ENCODE data around the gene CGAS. TPM values are rescaled to one million over a fixed set of nuclear protein-coding genes. Genes with fewer than 3 reads are reported as not detected.

The CGAS gene
- total and polyA plus RNA-seq, 2 of the 4 experiments (the other 2 are of a cell fraction), result 1.5 to 1.6 TPM

DNA sequence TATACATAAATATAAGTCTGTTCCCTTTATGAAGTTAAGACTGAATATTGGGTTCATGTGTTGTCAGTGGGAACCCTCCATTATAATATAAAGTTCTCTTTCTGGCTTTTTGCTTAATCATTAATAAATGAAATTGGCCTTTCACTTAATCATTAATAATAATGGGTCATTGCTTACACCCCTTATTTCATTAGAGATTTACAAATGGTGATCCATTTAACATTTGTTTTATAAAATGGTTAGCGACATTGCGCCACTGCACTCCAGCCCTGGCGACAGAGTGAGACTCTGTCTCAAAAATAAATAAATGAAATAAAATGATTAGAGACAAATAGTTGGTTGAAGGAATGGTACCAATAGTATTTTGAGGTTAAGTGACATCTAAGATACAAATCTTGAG lies 39.0 kb downstream of the CGAS start:
- ChIA-PET POLR2A (ENCODE audit: unreplicated experiment) (no interaction called here), CTCF (no interaction called here)
- no peaks in the 10 kb centered on the region for H3K79me1 ChIP-seq (ENCODE audit: low read depth in 1 of 2, low read length in 2 of 2)
- intact Hi-C loops (cut with micrococcal nuclease), result no loop called here
- no peak overlapping the region for H2BK5ac ChIP-seq (ENCODE audit: low read depth, low read length, poor library complexity, severe bottlenecking)
- dilution Hi-C loops (cut with HindIII; ENCODE audit: low sequenced_read_pairs, unreplicated experiment), result no loop called here
- H2AFZ ChIP-seq (replicated peaks; ENCODE audit: low read length, poor library complexity), result no peak overlapping the region
- no CpG with 5 or more reads among the region's 3 CpGs for WGBS, 2 experiments (ENCODE audit: extremely low coverage in 2 of 2, insufficient read length in 1 of 2)
- H2AK9ac ChIP-seq (replicated peaks; ENCODE audit: low read depth, low read length, poor library complexity), result no peak overlapping the region
- H3K4me2 ChIP-seq (ENCODE audit: low read depth, low read length), result no peak overlapping the region
- no peaks in the 10 kb centered on the region for H3K9me1 ChIP-seq (ENCODE audit: insufficient read depth, low read length)
- TF ChIP-seq, protein P1, sequence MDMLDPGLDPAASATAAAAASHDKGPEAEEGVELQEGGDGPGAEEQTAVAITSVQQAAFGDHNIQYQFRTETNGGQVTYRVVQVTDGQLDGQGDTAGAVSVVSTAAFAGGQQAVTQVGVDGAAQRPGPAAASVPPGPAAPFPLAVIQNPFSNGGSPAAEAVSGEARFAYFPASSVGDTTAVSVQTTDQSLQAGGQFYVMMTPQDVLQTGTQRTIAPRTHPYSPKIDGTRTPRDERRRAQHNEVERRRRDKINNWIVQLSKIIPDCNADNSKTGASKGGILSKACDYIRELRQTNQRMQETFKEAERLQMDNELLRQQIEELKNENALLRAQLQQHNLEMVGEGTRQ (IDR thresholded peaks at IDR 0.05; ENCODE audit: low read depth, low read length), result no peak
- TF ChIP-seq POLR2A (IDR thresholded peaks at IDR 0.05; ENCODE audit: low read depth, low read length), result no peak
- TF ChIP-seq, protein P2, sequence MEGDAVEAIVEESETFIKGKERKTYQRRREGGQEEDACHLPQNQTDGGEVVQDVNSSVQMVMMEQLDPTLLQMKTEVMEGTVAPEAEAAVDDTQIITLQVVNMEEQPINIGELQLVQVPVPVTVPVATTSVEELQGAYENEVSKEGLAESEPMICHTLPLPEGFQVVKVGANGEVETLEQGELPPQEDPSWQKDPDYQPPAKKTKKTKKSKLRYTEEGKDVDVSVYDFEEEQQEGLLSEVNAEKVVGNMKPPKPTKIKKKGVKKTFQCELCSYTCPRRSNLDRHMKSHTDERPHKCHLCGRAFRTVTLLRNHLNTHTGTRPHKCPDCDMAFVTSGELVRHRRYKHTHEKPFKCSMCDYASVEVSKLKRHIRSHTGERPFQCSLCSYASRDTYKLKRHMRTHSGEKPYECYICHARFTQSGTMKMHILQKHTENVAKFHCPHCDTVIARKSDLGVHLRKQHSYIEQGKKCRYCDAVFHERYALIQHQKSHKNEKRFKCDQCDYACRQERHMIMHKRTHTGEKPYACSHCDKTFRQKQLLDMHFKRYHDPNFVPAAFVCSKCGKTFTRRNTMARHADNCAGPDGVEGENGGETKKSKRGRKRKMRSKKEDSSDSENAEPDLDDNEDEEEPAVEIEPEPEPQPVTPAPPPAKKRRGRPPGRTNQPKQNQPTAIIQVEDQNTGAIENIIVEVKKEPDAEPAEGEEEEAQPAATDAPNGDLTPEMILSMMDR (conservative IDR thresholded peaks at IDR 0.05; ENCODE audit: low read depth, low read length), result no peak
- no peak for TF ChIP-seq SMC3 (IDR thresholded peaks at IDR 0.05; ENCODE audit: low read depth, low read length)
- TF ChIP-seq MXI1 (IDR thresholded peaks at IDR 0.05; ENCODE audit: borderline replicate concordance, low read depth, low read length), result no peak
- TF ChIP-seq CHD1 (IDR thresholded peaks at IDR 0.05; ENCODE audit: low read depth, low read length), result no peak
- no peak for TF ChIP-seq RAD21 (IDR thresholded peaks at IDR 0.05; ENCODE audit: low read length)
- TF ChIP-seq RCOR1 (IDR thresholded peaks at IDR 0.05; ENCODE audit: insufficient replicate concordance, low read length), result no peak
- TF ChIP-seq, protein P3, sequence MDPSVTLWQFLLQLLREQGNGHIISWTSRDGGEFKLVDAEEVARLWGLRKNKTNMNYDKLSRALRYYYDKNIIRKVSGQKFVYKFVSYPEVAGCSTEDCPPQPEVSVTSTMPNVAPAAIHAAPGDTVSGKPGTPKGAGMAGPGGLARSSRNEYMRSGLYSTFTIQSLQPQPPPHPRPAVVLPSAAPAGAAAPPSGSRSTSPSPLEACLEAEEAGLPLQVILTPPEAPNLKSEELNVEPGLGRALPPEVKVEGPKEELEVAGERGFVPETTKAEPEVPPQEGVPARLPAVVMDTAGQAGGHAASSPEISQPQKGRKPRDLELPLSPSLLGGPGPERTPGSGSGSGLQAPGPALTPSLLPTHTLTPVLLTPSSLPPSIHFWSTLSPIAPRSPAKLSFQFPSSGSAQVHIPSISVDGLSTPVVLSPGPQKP (IDR thresholded peaks at IDR 0.05; ENCODE audit: borderline replicate concordance, low read depth, low read length), result no peak
- no peak for TF ChIP-seq FOS (IDR thresholded peaks at IDR 0.05; ENCODE audit: low read depth, low read length)
- no peak for TF ChIP-seq MAFK (IDR thresholded peaks at IDR 0.05; ENCODE audit: low read depth, low read length)
- H3K9me3 ChIP-seq (ENCODE audit: control insufficient read depth, insufficient read depth, low read length), result no peaks in the 10 kb centered on the region
- H2AK5ac ChIP-seq (ENCODE audit: low read depth, low read length), result no peak overlapping the region
- H4K91ac ChIP-seq (ENCODE audit: insufficient read depth, low read depth, low read length), result no peak overlapping the region
- H2BK20ac ChIP-seq (ENCODE audit: low read depth, low read length), result no peak overlapping the region
- H2BK15ac ChIP-seq (ENCODE audit: low read depth, low read length), result no peak overlapping the region
- H2BK120ac ChIP-seq (ENCODE audit: low read depth, low read length), result no peak overlapping the region
- DNase-seq, result no peak
- no peak overlapping the region for H3K9ac ChIP-seq (ENCODE audit: low read depth, low read length)
- no peak overlapping the region for H3K14ac ChIP-seq (replicated peaks; ENCODE audit: low read depth, low read length)
- no peaks in the 10 kb centered on the region for H4K20me1 ChIP-seq (ENCODE audit: insufficient read depth, low read length)
- BruUV-seq (replicated peaks), result no TSS peak
- no peak overlapping the region for H3K56ac ChIP-seq (ENCODE audit: extremely low read depth, insufficient read depth, low read length)
- H3K27ac ChIP-seq (ENCODE audit: insufficient read depth, low read length), result no peak overlapping the region
- no peak overlapping the region for H4K8ac ChIP-seq (ENCODE audit: low read depth in 2 of 2, low read length in 2 of 2)
- no peak overlapping the region for H3K4ac ChIP-seq (ENCODE audit: low read depth, low read length)
- H3K4me3 ChIP-seq (ENCODE audit: insufficient read depth, low read depth, low read length), result no peak overlapping the region
- H3K23ac ChIP-seq (ENCODE audit: low read depth, low read length), result no peak overlapping the region
- H3K4me1 ChIP-seq (ENCODE audit: control insufficient read depth, insufficient read depth, low read length), result no peaks in the 10 kb centered on the region
- no peaks in the 10 kb centered on the region for H3K36me3 ChIP-seq (ENCODE audit: control insufficient read depth, insufficient read depth, low read length)
- H4K5ac ChIP-seq (ENCODE audit: low read depth, low read length), result no peak overlapping the region
- no peaks in the 10 kb centered on the region for H3K27me3 ChIP-seq (ENCODE audit: control insufficient read depth, insufficient read depth, low read length)
- in situ Hi-C loops (cut with MboI; ENCODE audit: low sequenced_read_pairs), result no loop called here
- no peak overlapping the region for H3K18ac ChIP-seq (ENCODE audit: low read depth, low read length)
- ATAC-seq (ENCODE audit: low read depth), result no peak

All from IMR-90 (cell line).